ENCODE measurements around the gene UGGT2.

DNA sequence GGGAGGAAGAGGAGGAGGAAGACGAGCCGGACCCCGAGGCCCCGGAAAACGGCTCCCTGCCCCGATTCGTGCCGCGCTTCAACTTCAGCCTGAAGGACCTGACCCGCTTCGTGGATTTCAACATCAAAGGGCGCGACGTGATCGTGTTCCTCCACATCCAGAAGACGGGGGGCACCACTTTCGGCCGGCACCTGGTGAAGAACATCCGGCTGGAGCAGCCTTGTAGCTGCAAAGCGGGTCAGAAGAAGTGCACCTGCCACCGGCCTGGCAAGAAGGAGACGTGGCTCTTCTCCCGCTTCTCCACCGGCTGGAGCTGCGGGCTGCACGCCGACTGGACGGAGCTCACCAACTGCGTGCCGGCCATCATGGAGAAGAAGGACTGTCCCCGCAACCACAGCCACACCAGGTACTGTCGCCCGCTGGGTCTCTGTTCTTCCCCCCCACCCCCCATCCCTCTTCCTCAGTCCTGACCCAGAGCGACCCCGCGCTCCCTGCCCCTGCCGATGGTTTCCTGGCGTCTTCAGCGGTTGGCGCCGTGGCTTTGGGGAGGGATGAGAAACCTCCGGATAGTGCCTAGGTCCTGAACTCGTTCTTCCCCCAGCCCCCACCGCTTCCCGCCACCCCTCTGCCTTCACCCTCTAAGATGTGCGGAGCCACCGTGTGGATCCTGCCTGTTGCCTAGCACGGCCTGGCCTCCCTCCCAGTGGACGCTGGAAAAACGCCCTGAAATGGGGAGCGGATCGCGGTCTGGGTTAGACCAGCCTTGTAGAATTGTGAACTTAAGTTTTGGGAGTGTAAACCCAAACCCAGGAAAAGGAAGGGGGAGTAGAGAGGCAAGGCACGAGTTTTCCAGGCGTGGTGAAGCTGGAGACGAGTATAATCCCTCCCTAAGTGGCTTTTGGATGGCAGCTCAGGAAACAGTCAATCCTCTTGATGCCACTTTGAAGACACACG lies 38.2 kb upstream of the UGGT2 start:
- TF ChIP-seq, protein P1, sequence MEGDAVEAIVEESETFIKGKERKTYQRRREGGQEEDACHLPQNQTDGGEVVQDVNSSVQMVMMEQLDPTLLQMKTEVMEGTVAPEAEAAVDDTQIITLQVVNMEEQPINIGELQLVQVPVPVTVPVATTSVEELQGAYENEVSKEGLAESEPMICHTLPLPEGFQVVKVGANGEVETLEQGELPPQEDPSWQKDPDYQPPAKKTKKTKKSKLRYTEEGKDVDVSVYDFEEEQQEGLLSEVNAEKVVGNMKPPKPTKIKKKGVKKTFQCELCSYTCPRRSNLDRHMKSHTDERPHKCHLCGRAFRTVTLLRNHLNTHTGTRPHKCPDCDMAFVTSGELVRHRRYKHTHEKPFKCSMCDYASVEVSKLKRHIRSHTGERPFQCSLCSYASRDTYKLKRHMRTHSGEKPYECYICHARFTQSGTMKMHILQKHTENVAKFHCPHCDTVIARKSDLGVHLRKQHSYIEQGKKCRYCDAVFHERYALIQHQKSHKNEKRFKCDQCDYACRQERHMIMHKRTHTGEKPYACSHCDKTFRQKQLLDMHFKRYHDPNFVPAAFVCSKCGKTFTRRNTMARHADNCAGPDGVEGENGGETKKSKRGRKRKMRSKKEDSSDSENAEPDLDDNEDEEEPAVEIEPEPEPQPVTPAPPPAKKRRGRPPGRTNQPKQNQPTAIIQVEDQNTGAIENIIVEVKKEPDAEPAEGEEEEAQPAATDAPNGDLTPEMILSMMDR (IDR thresholded peaks at IDR 0.05; ENCODE audit: low read depth, low read length, poor library complexity, severe bottlenecking) = no peak
- TF ChIP-seq EZH2phosphoT487 (IDR thresholded peaks at IDR 0.05; ENCODE audit: borderline replicate concordance, low read length) = no peak

Measured in DOHH2 (cell line).